HG02938 (cell line): Measurements from ENCODE around the gene SH2D1B.
"Not testable (repeated sequence)": the region's sequence is repeated elsewhere in the genome, so short reads cannot be mapped to it uniquely, and the experiment has no call there.

Source experiments
- ATAC-seq: cut with Tn5 transposase; IDR thresholded peaks from one replicate; pipeline ENCODE4 v1.9.1; 2021; ENCODE audit warnings: mild to moderate bottlenecking, moderate library complexity; ENCODE audit not compliant: unreplicated experiment

SH2D1B gene, protein sequence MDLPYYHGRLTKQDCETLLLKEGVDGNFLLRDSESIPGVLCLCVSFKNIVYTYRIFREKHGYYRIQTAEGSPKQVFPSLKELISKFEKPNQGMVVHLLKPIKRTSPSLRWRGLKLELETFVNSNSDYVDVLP

DNA sequence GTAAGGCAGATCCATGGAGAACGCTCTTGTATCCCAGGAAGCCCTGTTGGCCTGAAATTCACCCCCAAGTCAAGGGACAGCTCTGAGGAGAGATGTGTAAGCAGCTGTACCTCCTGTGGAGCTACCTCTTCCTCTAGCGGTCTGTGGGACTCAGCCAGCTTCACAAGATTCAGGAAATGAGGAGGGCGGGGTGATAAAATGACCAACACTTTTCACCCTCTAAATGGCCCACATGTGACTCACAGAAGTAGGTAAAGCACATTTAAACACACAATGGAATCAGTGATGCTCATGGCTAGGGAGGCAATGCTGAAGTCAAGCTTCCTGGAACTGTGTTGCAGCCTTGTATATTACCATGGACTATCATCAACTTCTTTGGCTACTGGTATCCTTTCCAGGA, at the start of gene SH2D1B:
Gene SH2D1B, minus strand, starts transcription at position 135 of the 400 bp plus-strand sequence. Its CDS starts 120 bp downstream, at position 15.
- no peak for ATAC-seq

DNA sequence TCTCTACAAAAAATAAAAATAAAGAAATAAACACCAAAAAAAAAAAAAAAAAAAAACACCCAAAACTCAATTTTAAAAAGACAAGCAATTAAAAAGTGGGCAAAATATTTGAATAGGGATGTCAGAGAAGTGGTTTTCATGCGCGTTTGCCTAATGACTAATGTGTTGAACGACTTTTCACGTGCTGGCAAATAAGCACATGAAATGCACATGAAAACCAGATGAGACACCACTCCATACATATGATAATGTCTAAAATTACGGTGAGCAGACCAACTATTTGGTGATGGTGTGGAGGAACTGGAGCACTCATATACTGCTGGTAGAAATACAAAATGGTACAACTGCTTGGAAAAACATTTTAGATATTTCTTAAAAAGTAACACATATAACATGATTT, 46.3 kb upstream of the SH2D1B start:
- ATAC-seq: no peak

DNA sequence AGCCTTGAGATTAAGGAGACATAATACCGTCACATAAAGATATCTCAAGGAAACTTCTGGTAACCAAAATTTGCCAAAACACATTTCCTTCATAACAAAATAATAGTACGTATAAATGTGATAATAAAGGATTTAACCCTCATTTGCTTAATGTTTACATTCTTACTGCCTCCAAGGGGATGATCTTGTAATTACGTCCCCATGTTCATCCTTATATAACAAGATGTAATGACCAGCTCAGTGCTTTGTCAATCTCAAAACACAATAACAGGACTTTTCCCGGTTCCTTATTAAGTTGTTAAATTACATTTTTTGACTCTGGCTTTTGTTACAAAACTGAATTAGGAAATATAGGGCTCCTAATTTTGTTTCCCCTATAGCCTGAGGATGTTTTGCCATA, 44.4 kb upstream of the SH2D1B start:
- no peak for ATAC-seq

DNA sequence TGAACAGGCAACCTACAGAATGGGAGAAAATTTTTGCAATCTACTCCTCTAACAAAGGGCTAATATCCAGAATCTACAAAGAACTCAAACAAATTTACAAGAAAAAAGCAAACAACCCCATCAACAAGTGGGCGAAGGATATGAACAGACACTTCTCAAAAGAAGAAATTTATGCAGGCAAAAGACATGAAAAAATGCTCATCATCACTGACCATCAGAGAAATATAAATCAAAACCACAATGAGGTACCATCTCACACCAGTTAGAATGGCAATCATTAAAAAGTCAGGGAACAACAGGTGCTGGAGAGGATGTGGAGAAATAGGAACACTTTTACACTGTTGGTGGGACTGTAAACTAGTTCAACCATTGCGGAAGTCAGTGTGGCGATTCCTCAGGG, 42.4 kb upstream of the SH2D1B start:
- ATAC-seq: not testable (repeated sequence)

DNA sequence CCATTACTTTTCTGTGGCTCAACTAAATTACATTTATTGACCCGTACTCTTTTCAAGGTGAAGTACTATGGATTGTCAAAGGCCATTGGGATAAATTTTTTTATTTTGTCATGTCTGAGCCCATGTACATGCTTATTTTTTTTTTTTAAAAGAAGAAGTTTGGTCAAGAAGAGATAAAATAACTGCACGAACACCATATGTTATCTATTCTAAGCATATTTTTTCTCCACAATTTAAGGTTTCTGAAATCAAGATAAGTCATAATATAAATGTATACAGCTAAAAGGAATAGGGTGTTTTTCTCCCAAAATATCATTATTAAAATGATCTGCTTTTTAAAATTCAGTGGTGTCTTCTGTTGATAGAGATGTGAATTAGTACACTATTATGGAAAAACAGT, 35.0 kb upstream of the SH2D1B start:
- ATAC-seq: no peak

DNA sequence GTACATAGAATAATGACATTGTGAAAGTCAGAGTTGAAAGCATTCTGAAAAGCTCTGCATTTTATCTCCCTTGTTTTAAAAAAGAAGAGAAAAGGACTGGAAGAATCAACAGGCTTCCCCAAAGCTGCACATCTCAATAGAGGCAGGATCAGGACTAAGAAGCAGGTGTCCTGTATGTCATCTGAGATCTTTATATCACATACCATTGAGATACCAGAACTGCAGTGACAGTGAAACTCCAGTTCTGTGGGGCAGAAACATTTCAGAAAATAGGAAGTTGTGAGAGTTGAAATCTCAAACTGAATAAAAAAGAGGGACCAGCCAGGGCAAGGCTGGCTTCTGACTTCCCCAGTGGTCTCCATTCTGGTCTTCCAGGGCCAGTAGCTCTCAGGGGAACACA, 33.0 kb upstream of the SH2D1B start:
- ATAC-seq: no peak

DNA sequence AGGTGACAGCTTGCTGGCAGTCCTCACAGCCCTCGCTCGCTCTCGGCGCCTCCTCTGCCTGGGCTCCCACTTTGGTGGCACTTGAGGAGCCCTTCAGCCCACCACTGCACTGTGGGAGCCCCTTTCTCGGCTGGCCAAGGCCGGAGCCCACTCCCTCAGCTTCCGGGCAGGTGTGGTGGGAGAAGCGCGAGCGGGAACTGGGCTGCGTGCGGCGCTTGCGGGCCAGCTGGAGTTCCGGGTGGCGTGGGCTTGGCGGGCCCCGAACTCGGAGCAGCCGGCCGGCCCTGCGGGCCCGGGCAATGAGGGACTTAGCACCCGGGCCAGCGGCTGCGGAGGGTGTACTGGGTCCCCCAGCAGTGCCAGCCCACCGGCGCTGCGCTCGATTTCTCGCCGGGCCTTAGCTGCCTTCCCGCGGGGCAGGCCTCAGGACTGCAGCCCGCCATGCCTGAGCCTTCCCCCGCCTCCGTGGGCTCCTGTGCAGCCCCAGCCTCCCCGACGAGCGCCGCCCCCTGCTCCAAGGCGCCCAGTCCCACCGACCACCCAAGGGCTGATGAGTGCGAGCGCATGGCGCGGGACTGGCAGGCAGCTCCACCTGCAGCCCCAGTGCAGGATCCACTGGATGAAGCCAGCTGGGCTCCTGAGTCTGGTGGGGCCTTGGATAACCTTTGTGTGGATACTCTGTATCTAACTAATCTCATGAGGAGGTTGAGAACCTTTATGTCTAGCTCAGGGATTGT, 21.2 kb upstream of the SH2D1B start:
- not testable (repeated sequence) for ATAC-seq

DNA sequence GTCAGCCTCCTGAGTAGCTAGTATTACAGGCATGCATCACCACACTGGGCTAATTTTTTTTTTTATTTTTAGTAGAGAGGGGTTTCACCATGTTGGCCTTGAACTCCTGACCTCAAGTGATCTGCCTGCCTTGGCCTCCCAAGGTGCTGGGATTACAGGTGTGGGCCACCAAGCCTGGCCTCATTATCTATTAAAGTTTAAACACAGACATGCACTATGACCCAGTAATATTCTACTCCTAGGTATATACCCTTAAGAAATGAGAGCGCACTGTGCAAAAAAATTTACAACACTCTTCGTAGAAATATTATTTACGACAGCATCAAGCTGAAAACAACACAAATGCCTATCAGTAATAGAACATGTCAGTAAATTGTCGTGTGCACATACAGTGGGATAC, 18.6 kb upstream of the SH2D1B start:
- ATAC-seq: no peak

DNA sequence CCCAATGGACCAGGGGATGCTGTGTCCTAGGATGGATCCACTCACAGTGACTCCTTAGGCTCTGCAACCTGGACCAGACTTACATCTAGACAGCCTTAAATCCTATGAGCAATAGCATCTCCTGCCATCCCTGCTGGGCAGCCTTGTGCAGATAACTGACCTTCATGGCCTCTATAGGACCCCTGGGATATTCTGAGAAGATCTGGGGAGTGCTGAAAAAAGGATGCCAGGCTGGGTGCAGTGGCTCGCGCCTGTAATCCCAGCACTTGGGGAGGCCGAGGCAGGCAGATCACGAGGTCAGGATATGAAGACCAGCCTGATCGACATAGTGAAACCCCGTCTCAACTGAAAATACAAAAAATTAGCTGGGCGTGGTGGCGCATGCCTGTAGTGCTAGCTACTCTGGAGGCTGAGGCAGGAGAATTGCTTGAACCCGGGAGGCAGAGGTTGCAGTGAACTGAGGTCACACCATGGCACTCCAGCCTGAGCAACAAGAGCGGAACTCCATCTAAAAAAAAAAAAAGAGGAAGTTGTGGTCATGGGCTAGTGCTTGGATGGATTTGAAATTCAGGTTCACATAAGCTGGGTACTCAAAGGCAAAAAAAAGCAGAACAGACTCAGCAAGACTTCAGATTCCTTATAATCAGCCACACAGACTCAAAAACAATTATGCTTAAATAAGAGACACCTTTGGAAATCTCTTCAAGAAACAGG, 10.9 kb upstream of the SH2D1B start:
- no peak for ATAC-seq

DNA sequence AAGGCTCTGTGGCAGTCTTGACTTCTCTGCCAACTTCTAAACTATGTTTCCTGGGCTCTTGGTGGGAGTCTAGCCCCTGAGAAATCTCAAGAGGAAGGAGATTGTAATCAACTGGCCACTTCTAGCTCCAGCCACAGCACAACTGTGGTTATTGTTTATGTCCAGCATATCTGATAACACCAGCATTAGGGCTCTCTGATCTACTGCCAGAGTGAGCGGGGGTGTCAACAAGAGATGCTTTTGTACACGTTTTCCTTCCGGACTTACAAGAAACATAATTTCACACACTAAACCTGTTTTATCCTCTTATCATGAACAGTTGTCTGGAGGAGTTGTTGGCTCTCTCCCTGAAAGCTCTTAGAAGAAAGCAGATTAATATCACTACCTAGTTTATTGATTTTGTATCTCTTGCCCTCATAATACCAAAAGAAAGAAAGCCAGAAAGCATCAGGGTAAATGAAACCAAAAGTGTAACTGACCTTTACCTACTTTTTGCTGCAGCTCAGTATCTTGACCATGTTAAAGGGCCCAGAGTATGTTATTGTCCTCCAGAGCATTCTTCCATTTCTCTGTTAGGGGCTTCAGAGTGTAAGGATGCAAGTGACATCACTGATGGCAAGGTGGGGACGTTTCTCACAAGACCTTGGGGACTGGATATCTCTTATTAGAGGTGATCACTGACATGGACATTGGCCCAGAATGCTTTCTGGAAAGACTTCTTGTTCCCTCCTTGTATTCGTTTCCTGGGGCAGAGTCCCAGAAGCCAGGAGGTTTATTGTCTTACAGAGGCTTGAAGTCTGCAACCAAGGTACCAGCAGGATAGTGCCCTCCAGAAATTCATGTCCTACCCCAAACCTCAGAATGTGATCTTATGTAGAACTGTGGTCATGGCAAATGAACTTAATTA, 9.6 kb upstream of the SH2D1B start:
- ATAC-seq: no peak

DNA sequence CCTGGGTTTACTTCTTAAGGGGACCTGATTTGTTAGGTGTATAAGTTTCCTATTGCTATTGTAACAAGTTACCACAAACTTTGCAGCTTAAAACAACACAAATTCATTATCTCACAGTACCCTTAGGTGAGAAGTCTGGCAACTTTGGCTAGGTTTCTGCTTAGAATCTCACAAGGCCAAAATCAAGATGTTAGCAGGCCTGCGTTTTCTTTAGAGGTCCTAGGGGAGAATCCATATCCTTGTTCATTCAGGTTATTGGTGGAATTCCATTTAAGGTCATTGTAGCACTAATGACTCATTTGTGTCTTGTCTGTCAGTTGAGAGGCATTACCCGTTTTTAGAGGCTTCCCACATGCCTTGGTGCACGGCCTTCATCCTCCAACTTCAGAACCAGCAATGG, 8.2 kb upstream of the SH2D1B start:
- ATAC-seq: no peak

DNA sequence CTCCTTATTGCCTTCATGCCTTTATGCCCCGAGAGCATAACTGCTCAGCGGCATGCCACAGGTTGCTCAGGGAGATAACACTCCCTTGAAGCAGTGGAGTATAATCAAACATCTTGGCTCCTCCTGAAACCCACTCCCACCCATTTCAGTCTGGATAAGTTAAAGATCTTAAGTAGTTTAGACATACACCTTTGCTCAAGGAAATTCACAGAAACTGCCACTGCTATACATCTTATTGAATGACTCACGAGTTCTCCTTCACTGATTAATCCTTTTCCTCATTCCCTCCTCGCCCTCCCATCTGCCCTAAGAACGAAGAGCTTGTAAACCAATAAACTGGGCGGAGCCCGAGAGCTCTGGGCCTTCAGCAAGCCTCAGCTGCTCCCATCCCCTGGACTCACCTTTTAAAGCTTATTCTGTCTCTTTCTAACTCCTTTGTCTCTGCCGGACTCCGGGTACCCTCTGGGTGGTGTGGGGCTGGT, 7.6 kb upstream of the SH2D1B start:
- ATAC-seq: not testable (repeated sequence)

DNA sequence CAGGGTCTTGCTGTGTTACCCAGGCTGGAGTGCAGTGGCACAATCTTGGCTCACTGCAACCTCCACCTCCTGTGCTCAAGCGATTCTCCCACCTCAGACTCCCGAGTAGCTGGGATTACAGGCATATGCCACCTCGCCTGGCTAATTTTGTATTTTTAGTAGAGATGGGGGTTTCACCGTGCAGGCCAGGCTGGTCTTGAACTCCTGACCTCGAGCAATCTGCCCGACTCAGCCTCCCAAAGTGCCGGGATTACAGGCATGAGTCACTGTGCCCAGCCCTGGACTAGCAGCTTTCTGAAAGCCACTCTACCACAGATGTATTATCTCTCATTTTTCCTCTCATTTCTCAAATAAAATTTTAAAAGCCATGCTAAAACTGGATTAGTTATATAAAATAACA, 6.6 kb upstream of the SH2D1B start:
- not testable (repeated sequence) for ATAC-seq

DNA sequence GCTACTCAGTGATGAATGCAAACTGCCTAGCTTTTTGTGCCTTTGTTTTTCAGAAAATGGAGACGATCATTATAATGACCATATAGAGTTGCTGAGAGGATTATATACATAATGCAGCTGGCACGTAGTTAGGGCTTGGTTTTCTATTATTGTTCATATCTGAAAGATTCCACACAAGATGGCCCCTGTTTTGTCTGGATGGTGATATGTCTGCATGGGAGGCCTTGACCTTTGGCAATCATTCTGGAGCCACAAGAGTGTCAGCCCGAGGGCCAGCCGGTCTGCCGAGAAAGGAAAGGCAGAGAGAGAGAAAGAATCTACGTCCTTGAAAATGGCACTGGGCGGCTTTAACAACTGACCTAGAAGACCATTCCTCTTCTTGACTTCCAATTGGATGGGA, 5.7 kb upstream of the SH2D1B start:
- no peak for ATAC-seq

DNA sequence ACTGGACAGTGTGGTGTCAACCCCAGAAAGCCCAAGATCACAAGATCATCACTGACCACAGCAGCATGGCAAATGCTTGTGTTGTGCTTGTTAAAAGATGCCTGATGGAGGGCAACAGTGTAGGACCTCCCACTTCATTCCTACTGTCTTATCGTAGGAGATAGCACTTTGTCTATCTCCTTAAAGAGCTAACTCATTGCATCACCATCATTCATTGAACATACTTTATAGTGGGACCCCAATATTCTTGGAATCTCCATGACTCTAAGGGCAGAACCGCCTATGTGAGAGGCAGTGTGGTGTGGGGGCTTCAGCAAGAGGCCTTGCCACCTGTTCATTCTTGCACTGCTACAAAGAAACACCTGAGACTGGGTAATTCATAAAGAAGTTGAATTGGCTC, 5.0 kb upstream of the SH2D1B start:
- ATAC-seq: no peak

DNA sequence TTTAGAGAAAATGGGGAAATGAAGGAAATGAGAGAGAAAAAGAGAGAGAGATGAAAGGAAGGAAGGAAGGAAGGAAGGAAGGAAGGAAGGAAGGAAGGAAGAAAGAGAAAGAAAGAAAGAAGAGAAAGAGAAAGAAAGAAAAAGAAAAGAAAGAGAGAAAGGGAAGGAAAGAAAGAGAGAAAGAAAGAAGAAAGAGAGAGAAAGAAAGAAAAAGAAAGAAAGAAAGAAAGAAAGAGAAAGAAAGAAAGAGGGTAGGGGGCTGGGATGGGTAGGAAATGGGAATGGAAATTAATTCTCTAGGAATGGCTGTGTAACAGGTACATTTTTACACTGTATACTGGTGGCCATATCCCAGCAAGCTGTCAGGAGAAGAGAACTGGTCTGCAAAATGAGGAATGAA, 4.3 kb upstream of the SH2D1B start:
- no peak for ATAC-seq

DNA sequence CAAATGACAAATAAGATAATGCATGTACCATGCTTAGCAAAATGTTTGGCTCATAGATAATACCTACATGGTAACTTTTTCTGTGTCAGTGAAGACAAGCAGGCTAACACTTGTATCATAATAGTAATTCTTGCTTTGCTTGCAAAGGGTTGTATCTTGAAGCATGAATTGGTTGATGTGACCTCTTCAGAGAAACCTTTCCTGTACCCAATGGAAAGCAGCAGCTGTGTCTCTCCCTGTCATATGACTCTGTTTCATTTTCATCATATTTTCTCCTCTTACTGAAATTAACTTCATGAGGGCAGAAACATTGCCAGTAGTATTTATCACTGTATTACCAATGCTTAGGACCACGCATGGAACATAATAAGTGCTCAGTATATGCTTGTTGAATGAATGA, 4.4 kb downstream of the SH2D1B start:
- no peak for ATAC-seq

DNA sequence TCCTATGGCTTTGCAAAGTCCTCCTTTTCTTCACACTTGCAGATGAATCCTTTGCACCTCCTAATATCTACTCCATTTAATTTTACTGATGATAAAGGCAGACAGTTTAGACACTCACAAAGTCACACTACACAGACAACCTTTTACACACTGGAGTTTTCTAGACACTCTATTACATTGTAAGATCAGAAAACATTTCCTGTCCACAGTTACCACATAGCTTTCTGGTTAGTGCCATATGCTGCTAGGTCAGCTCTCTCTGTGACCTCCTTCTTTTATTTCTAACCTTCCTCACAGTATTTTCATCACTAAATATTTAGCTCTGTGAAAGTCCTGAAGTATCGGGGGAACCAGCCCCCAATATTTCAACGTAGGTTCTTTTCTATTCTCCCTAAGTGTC, 5.1 kb downstream of the SH2D1B start:
- ATAC-seq: no peak

DNA sequence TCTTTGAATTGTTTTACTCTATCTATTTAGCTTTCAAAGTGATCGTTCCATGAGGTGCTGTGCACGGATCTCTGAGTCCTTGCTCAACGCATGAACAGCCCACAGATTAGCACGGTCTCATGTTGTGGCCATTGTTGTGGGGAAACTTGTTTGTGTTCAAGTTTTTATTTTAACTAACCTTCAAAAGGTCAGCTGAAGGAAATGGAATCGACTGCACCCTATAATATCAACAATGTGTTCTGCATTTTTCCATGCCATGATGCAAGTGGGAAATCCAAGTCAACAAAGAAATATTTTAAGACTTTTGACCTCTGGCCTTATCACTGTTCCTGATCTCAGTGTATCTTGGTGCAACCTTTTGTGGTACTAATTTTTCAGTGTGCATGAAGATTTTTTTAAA, 6.1 kb downstream of the SH2D1B start:
- ATAC-seq: no peak

DNA sequence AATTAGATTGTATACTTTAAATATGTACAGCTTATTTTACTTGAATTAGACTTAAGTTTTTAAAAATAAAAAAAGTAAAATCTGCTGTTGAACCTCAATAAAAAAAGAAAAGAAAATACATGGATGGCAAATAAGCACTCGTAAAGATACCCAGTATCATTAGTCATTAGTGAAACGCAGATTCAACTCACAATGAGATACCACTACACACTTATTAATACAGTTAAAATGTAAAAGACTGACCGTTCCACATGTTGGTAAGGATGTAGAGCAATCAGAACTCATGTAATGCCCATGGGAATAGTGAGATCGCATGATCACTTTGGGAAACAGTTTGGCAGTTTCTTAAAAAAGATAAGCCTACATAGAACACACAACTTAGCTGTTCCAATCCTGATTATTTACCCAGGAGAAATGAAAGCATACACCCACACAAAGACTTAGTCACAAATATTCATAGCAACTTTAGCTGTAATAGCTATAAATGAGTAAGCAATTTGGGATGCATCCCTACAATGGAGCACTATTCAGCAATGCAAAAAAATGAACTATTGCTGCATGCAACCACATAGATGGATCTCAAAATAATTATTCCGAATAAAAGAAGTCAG, 7.3 kb downstream of the SH2D1B start:
- no peak for ATAC-seq
